HG02943 (cell line): ENCODE data around the gene WSCD1.

Source experiments
- ATAC-seq: cut with Tn5 transposase; IDR thresholded peaks from one replicate; pipeline ENCODE4 v1.9.1; 2021; ENCODE audit warnings: mild to moderate bottlenecking, low read depth, moderate library complexity; ENCODE audit not compliant: unreplicated experiment

The WSCD1 gene

DNA sequence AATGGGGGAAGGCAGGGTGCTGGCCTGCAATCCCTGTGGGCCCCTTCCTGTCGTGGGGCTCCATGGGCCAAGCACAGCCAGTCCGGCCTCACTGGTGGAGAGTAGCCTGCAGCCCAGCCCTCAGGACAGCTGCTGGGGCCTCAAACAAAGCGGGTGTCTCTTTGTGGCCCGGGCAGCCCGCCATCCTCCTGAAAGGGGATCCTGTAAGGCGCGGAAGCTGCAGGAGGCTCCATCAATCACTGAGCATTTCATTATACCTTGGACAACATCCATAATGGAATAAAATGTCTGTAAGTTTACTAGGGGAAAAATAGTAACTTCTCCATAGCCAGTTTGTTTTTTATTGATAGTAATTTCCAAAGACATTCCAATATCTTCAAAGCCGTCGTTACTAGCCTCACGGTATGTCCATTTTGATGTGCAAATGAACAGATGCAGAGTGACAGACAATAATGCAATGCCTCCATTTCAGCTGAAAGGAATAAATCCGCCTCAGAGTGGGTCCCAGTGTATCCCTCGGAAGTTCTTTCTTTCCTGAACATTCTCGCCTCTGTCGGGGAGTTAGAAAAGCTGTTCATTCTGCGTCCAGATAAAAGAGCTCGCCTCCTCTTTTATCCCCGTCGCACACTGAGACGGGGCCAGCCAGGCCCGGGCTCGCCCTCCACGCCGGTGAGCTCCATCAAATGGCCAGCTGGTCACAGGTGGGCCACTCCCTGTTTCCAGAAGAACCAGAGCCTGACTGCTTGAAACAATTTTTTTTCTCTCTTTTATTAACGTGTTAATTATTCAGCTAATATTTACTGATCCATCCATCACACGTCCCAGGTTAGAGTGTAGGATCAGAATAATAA, 14.4 kb downstream of the WSCD1 start:
- no peak for ATAC-seq

DNA sequence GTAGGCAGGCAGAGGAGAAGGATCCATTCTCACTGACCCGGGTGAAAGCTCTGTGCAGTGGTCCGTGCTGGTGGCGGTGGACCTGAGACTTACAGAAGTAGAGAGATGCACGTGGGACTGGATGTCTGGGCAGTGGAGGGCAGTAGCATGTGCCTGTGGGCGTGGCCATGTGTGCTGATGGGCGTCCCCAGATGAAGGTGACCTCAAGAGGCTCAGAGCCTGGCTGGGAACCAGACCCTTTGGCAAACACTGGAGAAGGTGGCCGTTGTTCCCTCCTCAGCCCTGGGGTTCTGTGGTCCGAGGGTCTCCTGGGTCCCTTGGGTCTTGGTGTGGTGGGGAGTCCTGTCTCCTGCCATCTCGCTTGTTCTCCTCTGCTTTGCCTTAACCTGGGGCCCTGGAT, 15.6 kb downstream of the WSCD1 start:
- no peak for ATAC-seq

DNA sequence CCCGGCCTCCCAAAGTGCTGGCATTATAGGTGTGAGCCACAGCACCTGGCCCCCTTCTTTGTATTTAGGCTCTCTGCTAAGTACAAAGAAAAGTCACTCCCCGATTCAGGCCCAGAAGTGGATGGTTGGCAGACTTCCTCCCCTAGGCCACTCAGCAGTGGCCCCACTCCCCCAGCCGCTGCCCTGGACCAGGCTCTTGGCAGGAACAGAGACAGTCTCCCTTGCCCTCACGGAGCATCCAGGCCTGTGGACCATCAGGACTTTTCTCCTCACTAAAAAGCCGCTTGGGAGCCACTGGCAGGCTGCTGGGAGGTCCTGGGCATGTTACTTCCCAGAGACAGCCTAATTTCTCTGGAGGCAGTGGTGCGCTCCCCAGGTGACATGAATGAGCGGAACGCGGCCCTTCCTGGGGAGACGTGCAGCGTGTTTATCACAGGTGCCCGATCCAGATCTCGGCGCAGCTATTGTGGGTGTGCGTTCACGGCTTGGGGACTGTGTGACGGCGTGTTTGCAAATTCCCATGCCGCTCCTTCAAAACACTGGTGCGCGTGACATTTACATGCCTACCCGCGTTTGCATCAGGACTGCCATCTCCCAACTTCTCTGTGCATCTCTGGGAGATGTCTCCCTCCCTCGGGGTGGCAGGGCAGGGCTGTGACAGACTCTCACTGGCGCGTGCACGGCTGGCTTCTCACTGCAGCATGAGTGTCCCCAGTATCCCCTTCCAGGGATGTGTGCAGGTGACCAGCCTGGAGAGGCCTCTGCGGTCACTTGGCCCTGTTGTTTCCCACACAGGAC, 16.6 kb downstream of the WSCD1 start:
- no peak for ATAC-seq

DNA sequence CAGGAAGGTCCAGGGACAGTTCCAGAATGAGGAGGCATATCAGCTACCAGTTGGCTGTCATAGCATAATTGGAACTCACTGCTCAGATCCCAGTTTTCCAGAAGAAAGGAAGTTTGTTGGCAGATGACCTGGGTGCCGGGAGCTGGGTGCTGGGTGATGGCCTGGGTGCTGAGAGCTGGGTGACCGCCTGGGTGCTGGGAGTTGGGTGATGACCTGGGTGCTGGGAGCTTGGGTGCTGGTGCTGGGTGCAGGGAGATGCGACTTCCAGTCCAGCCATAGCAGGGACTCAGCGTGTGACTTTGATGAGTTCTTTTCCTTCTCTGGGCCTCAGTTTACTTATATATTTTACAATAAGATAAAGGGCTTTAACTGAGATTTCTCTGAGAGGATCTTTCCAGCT, 18.0 kb downstream of the WSCD1 start:
- no peak for ATAC-seq

DNA sequence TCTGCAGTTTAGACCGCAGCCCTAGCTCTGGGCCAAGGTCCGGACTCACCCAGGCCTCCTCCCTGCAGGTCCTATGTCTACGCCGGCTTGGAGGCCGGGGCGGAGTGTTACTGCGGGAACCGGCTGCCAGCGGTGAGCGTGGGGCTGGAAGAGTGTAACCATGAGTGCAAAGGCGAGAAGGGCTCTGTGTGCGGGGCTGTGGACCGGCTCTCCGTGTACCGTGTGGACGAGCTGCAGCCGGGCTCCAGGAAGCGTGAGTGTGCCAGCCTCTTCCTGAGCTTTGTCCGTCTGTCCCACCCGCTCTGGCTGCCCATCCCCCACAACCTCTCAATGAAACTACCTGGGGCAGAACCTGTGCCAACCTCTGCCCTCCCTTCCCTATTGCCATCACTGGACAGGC, 20.1 kb downstream of the WSCD1 start:
- ATAC-seq = no peak

DNA sequence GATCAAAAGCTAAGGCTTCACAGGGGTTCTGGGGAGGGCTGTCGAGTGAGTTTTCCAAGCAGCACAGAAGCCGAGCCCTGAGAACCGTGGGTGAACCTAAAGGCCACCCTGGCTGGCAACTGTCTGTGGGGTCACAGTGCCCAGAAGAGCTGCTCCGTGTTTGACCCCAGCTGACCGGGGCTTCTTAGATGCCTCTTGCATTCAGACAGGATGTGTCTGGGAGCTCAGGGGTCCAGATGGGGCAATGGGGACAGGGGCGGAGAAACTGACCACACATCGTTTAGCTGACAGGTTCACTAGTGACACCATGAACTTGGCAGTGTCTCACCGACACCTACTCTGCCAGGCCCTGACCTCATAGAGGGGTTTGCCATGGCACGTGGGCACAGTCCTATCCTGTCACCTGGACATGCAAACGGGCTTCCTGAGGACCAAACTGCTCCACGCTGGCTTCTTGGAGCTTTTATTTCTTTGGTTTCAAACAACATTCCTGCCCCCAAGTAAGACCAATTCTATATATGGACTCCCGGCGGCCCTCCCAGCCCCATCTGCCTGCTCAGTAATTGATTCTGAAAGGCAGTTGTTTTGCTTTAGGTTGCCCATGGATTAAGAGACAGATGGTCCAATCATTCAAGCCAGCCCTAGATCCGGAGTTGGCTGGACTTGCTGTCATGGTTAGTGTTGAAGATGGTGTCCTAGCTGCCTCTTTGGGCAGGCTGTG, 22.2 kb downstream of the WSCD1 start:
- no peak for ATAC-seq

DNA sequence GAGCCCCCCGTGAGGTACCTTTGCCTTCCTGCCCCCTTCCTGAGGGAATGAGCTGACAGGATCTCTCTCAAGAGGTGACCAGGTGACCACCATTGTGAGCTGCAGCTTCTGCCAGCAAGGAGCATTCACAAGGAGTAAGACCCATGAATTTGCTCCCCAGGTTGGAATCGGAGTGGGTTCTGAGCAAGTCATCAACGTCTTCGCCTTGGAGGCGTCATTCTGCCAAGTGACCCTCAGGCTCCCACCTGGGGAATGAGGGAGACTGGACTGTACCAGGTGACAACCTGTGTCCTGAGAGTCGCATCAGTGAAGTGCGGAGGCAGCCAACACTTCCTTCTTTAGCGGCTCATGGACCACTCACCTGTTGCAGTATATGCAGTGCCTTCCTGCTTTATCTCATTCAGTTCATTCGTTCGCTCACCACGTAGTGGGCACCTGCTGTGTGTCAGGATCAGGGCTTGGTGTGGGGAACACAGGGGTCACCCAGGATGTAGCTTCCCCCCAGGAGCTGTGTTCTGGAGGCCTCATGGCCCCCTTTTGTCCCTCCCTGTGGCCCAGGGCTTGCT, 22.8 kb downstream of the WSCD1 start:
- ATAC-seq = no peak

DNA sequence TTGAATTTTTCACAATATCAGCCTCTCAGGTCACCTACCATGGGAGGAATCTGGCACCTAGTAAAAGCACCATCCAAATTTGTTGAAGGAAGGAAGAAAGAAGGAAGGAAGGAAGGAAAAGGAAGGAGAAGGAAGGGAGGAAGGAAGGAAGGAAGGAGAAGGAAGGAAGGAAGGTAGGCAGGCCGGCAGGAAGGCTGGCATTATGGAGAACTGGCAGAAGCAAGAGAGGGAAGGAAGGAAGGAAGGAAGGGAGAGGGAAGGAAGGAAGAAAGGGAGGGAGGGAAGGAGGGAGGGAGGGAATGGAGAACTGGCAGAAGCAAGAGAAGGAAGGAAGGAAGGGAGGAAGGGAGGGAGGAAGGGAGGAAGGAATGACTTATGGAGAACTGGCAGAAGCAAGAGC, 24.3 kb downstream of the WSCD1 start:
- ATAC-seq = no peak

DNA sequence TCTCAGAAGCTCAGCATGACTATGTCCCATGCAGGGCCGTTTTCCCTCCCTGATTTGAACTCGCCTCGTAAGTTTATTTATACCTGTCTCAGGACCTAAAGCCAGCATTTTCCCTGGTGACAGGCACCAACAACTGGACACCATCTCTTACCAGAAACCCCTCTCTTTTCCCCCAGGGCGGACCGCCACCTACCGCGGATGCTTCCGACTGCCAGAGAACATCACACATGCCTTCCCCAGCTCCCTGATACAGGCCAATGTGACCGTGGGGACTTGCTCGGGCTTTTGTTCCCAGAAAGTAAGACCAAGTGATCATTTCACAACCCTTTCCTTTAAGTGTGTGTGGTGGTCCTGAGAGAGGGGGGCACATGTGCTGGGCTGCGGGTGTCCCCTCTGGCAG, 24.7 kb downstream of the WSCD1 start:
- ATAC-seq = no peak

DNA sequence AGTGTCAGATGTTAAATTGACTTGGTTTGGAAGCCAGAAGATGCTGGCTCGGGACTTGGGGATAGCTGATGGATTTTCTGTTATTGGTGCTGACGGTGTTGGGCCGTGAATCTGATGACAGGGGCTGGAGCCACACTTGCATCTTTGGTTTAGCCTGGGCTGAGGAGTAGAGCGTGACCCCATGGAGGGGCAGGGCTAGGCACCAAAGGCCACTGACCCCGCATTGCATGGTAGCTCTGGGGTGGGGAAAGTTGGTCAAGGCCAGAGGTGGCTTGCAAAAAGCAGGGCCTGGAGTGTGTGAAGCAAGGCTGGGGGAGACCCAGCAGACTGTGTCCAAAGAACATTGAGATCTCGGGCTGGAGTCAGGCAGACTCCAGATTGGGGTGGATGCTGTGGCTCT, 25.3 kb downstream of the WSCD1 start:
- ATAC-seq = no peak

DNA sequence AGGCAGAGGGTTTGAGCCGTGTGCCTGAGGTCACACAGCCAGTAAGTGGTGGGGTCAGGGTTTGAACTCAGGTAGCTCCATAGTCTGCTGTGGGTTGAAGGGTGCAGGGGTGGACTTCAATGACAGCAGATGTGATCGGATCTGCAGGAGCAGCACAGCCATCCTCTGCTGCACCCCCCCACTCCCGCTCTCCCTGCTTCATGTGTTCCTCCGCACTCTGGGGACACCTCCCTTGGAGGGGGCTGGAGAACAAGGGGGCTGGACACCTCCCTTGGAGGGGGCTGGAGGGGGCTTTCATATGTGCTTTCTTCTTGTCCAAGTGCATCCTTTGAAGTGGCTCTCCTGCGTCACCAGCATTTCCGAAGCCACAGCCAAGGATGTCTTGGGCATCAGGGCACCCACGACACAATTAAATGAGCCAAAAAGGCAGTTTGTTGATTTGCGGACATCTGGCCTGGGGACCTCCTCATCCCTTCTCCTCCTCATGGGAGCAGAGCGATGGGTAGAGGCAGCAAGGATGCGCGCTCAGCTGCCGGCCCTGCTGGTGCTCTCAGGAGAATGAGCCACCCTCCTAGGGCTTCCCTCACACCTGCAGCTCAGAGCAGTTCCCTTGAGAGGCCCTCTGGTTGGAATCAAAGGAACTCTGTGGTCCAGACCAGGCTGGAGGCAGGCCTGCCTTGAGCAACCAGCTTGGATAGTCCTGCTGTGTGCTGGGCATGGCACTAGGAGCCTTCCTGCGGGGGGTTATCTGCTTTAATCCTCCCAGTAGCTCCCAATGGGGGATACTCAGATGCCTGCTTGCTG, 26.2 kb downstream of the WSCD1 start:
- ATAC-seq = no peak

DNA sequence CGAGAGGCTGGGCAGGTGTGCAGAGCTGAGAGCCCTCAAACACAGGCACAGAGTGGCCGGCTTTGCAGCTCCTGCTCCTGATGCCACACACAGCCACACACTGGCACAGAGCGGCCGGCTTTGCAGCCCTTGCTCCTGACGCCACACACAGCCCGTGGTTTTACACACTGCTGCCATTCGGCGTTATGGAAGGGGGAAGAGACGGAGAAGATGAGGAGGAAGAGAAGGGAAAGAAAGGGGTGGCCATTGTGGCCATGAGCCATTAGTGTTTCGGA, 26.8 kb downstream of the WSCD1 start:
- no peak for ATAC-seq

DNA sequence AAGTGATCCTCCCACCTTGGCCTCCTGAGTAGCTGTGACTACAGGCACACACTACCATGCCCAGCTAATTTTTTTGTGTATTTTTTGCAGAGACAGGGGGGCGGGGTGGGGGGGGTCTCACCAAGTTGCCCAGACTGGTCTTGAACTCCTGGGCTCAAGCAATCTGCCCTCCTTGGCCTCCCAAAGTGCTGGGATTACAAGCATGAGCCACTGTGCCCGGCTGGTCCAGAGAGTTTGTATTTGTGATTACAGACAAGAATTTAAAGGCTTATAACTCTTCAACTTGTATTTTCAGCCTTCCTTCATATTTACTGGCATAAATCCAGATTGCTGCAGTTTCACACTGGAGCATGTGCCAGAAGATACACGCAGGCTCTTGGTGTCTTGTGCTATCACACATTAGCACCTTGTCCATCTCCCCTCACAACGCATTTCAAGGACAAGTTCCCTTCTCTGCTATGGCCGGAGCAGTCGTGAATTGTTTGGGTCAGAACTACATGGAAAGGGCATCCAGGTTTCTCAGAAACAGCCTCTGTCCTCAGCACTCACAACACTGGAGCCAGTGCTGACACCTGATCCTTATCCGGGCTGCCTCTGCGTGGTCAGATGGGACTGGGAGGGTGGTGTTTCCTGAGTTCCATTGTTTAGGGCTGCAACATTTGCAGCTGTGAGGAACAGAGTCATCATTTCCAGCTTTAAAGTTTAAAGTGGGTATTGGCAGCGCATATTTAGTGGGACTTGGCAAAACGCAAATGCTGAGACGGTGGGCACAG, 28.1 kb downstream of the WSCD1 start:
- no peak for ATAC-seq

DNA sequence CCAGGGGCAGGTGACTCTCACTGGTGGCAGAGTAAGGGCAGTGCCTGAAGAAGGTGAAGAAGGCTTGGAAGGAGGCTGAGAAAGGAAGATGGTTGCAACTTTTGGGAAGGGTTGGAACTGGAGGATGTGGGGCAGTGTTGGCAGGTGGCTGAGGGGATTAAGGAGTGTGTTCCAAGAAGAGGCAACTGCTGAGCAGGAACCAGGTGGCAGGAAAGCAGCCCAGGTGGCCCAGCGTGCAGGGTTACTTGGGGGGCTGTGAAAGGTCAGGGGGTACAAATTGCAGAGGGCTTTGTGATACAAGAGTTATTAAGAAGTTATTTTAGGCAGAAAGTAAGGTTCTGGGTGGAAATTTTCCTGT, 28.6 kb downstream of the WSCD1 start:
- ATAC-seq = no peak

DNA sequence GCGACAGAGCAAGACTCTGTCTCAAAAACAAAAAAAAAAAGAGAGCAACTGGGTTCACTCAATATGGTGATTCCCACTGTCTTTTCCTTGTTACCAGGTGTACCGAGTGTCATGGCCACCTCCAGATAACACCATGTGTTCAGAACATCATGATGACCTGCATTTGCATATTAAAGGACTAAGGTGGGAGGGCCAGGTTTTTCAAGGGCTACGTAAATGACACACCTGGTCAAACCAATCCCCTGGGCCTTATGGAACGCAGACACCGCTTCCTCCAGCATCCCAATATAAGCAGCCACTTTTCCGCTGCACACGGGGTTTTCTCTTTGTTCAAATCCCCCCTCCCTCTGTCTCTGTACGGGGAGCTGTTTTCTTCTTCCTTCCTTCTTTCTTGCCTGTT, 29.3 kb downstream of the WSCD1 start:
- ATAC-seq = no peak

DNA sequence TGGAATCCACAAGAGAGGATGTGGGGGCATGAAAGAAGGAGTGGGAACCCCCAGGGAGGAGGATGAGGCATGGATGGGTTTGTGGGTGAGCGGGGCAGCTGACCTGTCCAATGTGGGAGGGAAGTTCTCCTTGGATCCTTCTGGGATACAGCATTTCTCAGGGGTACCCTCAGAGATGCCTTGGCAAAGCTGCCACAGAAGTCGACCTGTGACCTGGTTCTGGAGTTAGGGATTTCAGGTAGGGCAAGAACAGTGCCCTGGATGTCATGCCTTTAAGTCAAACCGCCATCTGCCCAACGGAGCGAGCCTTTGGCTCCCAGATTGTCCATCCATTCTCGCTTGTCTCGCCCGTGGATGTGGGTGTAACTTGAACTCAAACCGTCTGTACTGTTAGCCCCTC, 30.0 kb downstream of the WSCD1 start:
- ATAC-seq = no peak

DNA sequence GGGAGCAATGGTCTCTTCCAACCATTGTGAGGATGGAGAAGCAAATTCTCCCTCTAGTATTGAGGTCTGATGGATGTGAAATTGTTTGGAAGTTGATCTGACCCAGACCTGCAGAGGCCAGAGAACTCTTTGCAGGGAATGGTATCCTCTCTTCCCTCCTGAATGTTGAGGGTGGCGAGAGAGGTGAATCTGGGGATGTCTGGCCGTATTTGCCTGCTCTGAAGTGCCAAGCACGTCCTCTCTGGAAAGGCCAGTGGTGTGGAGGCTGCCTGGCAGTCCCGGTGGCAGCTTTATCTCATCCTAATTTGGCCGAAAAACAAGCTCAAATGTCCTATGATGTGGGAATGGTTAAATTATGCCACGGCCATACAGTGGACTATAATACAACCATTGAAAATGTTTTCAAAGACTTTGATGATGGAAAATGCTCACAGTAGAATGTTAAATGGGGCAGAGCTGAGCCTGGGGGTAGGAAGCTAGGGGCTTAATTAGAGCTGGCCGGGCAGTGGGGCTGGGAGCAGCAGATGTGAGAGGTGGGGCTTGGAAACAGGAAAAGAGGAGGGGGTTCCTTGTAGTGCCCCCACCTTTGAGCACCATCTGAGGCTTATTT, 30.8 kb downstream of the WSCD1 start:
- no peak for ATAC-seq

DNA sequence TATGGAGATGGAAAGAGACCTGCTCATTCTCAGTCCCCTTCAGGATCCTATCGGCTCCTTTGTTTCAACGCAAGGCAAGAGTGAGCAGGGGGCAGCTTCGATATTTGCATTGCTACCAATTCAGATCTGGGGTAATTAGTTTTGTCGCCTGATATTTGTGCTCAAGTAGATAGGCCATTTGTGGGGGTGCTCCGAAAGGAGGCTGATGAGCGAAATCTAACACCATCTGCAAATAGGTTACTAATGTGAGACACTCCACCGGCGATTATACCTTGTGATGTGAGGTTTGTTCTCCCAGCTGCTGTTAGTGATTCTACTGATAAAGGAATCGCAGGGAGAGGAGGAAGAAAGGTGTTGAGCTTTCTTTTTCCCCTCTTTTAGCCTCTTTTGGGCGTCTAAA, 31.5 kb downstream of the WSCD1 start:
- no peak for ATAC-seq

DNA sequence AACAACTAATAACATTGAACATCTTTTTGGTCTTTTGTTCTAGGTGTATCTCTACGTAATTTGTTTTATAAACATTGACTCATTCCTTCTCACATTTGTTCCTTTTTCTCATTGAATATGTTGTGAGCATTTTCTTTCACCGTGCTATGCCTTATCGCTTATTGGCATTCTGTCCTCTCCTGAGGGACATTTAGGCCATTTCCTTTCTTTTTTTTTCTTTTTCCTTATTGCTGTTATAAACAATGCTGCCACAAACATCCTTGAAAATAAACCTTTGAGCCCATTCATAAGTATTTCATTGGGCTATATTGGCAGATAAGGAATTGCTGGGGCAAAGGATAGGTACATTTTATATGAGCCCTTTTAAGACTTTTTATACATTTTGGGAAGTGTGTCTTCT, 32.4 kb downstream of the WSCD1 start:
- ATAC-seq = no peak
